Breast epithelium (tissue), 4 donors: ENCODE data around the gene IST1. TPM values are rescaled to one million over a fixed set of nuclear protein-coding genes. Genes with fewer than 3 reads are reported as not detected.

Source experiments
- DNase-seq, 2 donors: peaks; one replicate each; pipeline ENCODE4 v3.0.0-alpha.2; 2019; ENCODE audit warnings: low spot score in 2 of 2
- H3K27ac ChIP-seq, 2 donors: fragments of 200-600 bp; sonication (generic) in 1 of 2; one replicate each; pipeline ENCODE4 v1.5.1; 2016 to 2019; ENCODE audit warnings: mild to moderate bottlenecking in 1 of 2
- H3K27me3 ChIP-seq, 2 donors: fragments of 200-600 bp; sonication (generic) in 1 of 2; one replicate each; pipeline versions ENCODE4 v1.5.1 to v1.6.0; 2017 to 2019; ENCODE audit warnings: control low read depth in 1 of 2, mild to moderate bottlenecking in 1 of 2
- H3K36me3 ChIP-seq: fragments of 200-600 bp; one replicate; pipeline ENCODE4 v1.5.1; 2019
- H3K4me1 ChIP-seq, 2 donors: fragments of 200-600 bp; sonication (generic); one replicate each; pipeline ENCODE4 v1.5.1; 2016 to 2019; ENCODE audit warnings: control low read depth in 1 of 2
- H3K4me3 ChIP-seq, 3 donors: fragments of 200-600 bp; sonication (generic); 1 replicate in 2 of 3; 2 replicates in 1 of 3; pipeline ENCODE4 v1.5.1; 2016 to 2019; ENCODE audit warnings: mild to moderate bottlenecking in 3 of 3, moderate library complexity in 2 of 3
- H3K9me3 ChIP-seq, 2 donors: fragments of 200-600 bp; sonication (generic) in 1 of 2; one replicate each; pipeline ENCODE4 v1.5.1; 2016 to 2019; ENCODE audit warnings: control low read depth in 1 of 2
- POLR2A ChIP-seq: fragments of 450-650 bp; IDR thresholded peaks from one replicate; pipeline ENCODE4 v1.6.1; 2016; ENCODE audit warnings: antibody characterized with exemption, mild to moderate bottlenecking, moderate library complexity
- POLR2AphosphoS5 ChIP-seq, 3 donors: sonication (generic); formaldehyde crosslinking; IDR thresholded peaks; one replicate each; pipeline ENCODE4 v1.6.1; 2017; ENCODE audit warnings: antibody characterized with exemption in 3 of 3
- intact Hi-C: fragments of 100-400 bp; cut with DNase I; formaldehyde crosslinking; loops from one replicate; pipeline ENCODE4 v1.15.1; 2023; ENCODE audit warnings: low total_unique reads
- total RNA-seq, 3 donors: library from RNA; depleted of rRNA; stranded (reverse); fragments of >200 nt; gene quantifications; one replicate each; pipeline ENCODE4 v1.1.0, GENCODE V29; 2016
- TF ChIP-seq, protein P1 (sequence below), 3 donors: fragments of 450-650 bp; IDR thresholded peaks; one replicate each; pipeline ENCODE4 v1.5.1; 2016 to 2017; ENCODE audit warnings: antibody characterized with exemption in 3 of 3, mild to moderate bottlenecking in 3 of 3, moderate library complexity in 3 of 3

The IST1 gene
- total RNA-seq, 3 donors from 2014 or later = 217 to 303 (median 253) TPM

DNA sequence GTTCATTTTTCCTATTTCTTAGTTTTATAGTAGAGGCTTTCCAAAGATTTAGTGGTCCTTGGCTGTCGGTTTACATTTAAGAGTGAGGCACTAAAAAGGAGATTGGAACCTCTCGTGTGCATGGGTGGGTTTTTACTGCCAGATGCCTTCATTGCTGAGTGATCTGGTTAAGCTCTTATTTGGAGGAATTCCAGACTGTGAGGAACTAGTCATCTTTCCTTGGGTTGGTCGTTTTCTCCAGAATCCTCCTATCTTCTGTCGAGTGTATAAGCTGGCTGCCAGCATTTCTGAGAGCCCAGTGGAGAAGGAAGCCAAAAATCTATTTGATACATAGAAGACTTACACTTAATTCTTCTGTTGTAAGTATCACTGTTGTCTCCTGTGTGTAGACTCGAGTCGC is 22.6 kb downstream of the IST1 start:
- Histone ChIP-seq H3K27me3 (no peaks in the 10 kb centered on the region), H3K4me1 (no peaks in the 10 kb centered on the region), H3K9me3 (no peaks in the 10 kb centered on the region), H3K36me3 (no peaks in the 10 kb centered on the region), H3K27ac (no peak overlapping the region), H3K4me3 (no peak overlapping the region)
- intact Hi-C loops = no loop called here
- TF ChIP-seq, protein P1, sequence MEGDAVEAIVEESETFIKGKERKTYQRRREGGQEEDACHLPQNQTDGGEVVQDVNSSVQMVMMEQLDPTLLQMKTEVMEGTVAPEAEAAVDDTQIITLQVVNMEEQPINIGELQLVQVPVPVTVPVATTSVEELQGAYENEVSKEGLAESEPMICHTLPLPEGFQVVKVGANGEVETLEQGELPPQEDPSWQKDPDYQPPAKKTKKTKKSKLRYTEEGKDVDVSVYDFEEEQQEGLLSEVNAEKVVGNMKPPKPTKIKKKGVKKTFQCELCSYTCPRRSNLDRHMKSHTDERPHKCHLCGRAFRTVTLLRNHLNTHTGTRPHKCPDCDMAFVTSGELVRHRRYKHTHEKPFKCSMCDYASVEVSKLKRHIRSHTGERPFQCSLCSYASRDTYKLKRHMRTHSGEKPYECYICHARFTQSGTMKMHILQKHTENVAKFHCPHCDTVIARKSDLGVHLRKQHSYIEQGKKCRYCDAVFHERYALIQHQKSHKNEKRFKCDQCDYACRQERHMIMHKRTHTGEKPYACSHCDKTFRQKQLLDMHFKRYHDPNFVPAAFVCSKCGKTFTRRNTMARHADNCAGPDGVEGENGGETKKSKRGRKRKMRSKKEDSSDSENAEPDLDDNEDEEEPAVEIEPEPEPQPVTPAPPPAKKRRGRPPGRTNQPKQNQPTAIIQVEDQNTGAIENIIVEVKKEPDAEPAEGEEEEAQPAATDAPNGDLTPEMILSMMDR (IDR thresholded peaks at IDR 0.05) = no peak
- no peak for TF ChIP-seq POLR2A
- no peak for TF ChIP-seq POLR2AphosphoS5 (IDR thresholded peaks at IDR 0.05)
- no peak for DNase-seq

GRCh38 chr16:71919035-71919434 is 23.7 kb downstream of the IST1 start:
- no peak for DNase-seq
- peaks cover 6% of the 10 kb centered on the region for H3K36me3 ChIP-seq
- no peaks in the 10 kb centered on the region for H3K4me1 ChIP-seq
- H3K27me3 ChIP-seq = no peaks in the 10 kb centered on the region
- TF ChIP-seq POLR2AphosphoS5 (IDR thresholded peaks at IDR 0.05) = no peak
- TF ChIP-seq, protein P1 (IDR thresholded peaks at IDR 0.05) = no peak
- TF ChIP-seq POLR2A = no peak
- H3K4me3 ChIP-seq = no peak overlapping the region
- H3K27ac ChIP-seq = no peak overlapping the region
- no peaks in the 10 kb centered on the region for H3K9me3 ChIP-seq
- intact Hi-C loops = no loop called here

- Histone ChIP-seq H3K9me3 (no peaks in the 10 kb centered on the region), H3K27ac (no peak overlapping the region), H3K27me3 (no peaks in the 10 kb centered on the region), H3K4me3 (no peak overlapping the region), H3K36me3 (peaks cover 6% of the 10 kb centered on the region), H3K4me1 (no peaks in the 10 kb centered on the region)
- DNase-seq = no peak
- intact Hi-C loops = no loop called here
- no peak for TF ChIP-seq POLR2AphosphoS5 (IDR thresholded peaks at IDR 0.05)
- no peak for TF ChIP-seq POLR2A
- TF ChIP-seq, protein P1 (IDR thresholded peaks at IDR 0.05) = no peak
Measured at GRCh38 chr16:71920658-71921057, 25.3 kb downstream of the IST1 start.

- Histone ChIP-seq H3K27me3 (no peaks in the 10 kb centered on the region), H3K4me1 (peaks cover 10 to 16% of the 10 kb centered on the region in 2 donors), H3K4me3 (no peak overlapping the region), H3K27ac (peak overlapping the region; percentile 50 to 58), H3K9me3 (no peaks in the 10 kb centered on the region), H3K36me3 (peaks cover 6% of the 10 kb centered on the region)
- TF ChIP-seq, protein P1 (IDR thresholded peaks at IDR 0.05) = no peak
- TF ChIP-seq POLR2A (no peak), POLR2AphosphoS5 (IDR thresholded peaks at IDR 0.05) (no peak)
- DNase-seq = peak in 1 of 2 donors; percentile 72
- intact Hi-C loops = no loop called here
Measured at GRCh38 chr16:71923941-71924690, 28.8 kb downstream of the IST1 start.

GRCh38 chr16:71924710-71925109 is 29.4 kb downstream of the IST1 start:
- TF ChIP-seq, protein P1 (IDR thresholded peaks at IDR 0.05) = no peak
- TF ChIP-seq POLR2AphosphoS5 (IDR thresholded peaks at IDR 0.05) (no peak), POLR2A (no peak)
- Histone ChIP-seq H3K27me3 (no peaks in the 10 kb centered on the region), H3K27ac (peak overlapping the region; percentile 50 to 58), H3K36me3 (peaks cover 6% of the 10 kb centered on the region), H3K9me3 (no peaks in the 10 kb centered on the region), H3K4me3 (no peak overlapping the region), H3K4me1 (peaks cover 10 to 16% of the 10 kb centered on the region in 2 donors)
- no peak for DNase-seq
- intact Hi-C loops = no loop called here
